HG03045 (cell line): Measurements from ENCODE around the gene OLFM3.

ENCODE experiments used
- ATAC-seq: cut with Tn5 transposase; IDR thresholded peaks from one replicate; pipeline ENCODE4 v1.9.1; 2021; ENCODE audit warnings: mild to moderate bottlenecking, moderate library complexity; ENCODE audit not compliant: unreplicated experiment

Gene OLFM3

GRCh38 chr1:101996825-101997465, at the start of gene OLFM3:
Gene OLFM3 (minus strand): TSS chr1:101996926.
- no peak for ATAC-seq

GRCh38 chr1:102045752-102046151, 49.0 kb upstream of the OLFM3 start:
- ATAC-seq, result no peak

- no peak for ATAC-seq
Observed at GRCh38 chr1:102032534-102032933, 35.8 kb upstream of the OLFM3 start.

- ATAC-seq, result no peak
Observed at GRCh38 chr1:102019530-102019929, 22.8 kb upstream of the OLFM3 start.

- ATAC-seq, result no peak
Observed at GRCh38 chr1:102015728-102016127, 19.0 kb upstream of the OLFM3 start.

GRCh38 chr1:102002057-102002456, 5.3 kb upstream of the OLFM3 start:
- no peak for ATAC-seq

GRCh38 chr1:101995984-101996745, 561 bp downstream of the OLFM3 start:
- no peak for ATAC-seq

GRCh38 chr1:101993710-101994109, 3.0 kb downstream of the OLFM3 start:
- no peak for ATAC-seq

- no peak for ATAC-seq
Observed at GRCh38 chr1:101992821-101993575, 3.7 kb downstream of the OLFM3 start.

GRCh38 chr1:101980974-101981373, 15.8 kb downstream of the OLFM3 start:
- ATAC-seq, result no peak

GRCh38 chr1:101977266-101977665, 19.5 kb downstream of the OLFM3 start:
- no peak for ATAC-seq

- no peak for ATAC-seq
Observed at GRCh38 chr1:101976161-101976560, 20.6 kb downstream of the OLFM3 start.

GRCh38 chr1:101975371-101975770, 21.4 kb downstream of the OLFM3 start:
- ATAC-seq, result no peak

GRCh38 chr1:101974599-101975274, 22.0 kb downstream of the OLFM3 start:
- ATAC-seq, result no peak

- ATAC-seq, result no peak
Observed at GRCh38 chr1:101971304-101971703, 25.4 kb downstream of the OLFM3 start.

- ATAC-seq, result no peak
Observed at GRCh38 chr1:101967871-101968270, 28.9 kb downstream of the OLFM3 start.

- no peak for ATAC-seq
Observed at GRCh38 chr1:101965341-101965740, 31.4 kb downstream of the OLFM3 start.

- ATAC-seq, result no peak
Observed at GRCh38 chr1:101964708-101965107, 32.0 kb downstream of the OLFM3 start.

GRCh38 chr1:101960142-101960541, 36.6 kb downstream of the OLFM3 start:
- ATAC-seq, result no peak

- ATAC-seq, result no peak
Observed at GRCh38 chr1:101959456-101959855, 37.3 kb downstream of the OLFM3 start.

- no peak for ATAC-seq
Observed at GRCh38 chr1:101957771-101958170, 39.0 kb downstream of the OLFM3 start.
